Lower leg skin (tissue), 4 donors: ENCODE measurements around the gene SAC3D1. TPM values are rescaled to one million over a fixed set of nuclear protein-coding genes. Genes with fewer than 3 reads are reported as not detected.

ENCODE experiments used
- DNase-seq, 2 donors: peaks; one replicate each; pipeline ENCODE4 v3.0.0-alpha.2; 2019; ENCODE audit warnings: low spot score in 2 of 2
- H3K4me3 ChIP-seq: fragments of 200-600 bp; sonication (generic); 2 replicates; pipeline ENCODE4 v1.5.1; 2017; ENCODE audit warnings: mild to moderate bottlenecking, low read depth; ENCODE audit not compliant: poor library complexity, severe bottlenecking
- POLR2A ChIP-seq, 2 donors: fragments of 450-650 bp; IDR thresholded peaks; one replicate each; pipeline ENCODE4 v1.6.1; 2016 to 2017; ENCODE audit warnings: antibody characterized with exemption in 2 of 2, mild to moderate bottlenecking in 1 of 2, moderate library complexity in 1 of 2
- WGBS, 2 donors: methylation state at CpG; one replicate each; pipeline ENCODE4 v1.1.5; 2018; 5-methylcytosine and 5-hydroxymethylcytosine counted together
- intact Hi-C: fragments of 100-400 bp; cut with DNase I; formaldehyde crosslinking; loops from one replicate; pipeline ENCODE4 v1.15.0; 2023; ENCODE audit warnings: low total_unique reads
- total RNA-seq, 4 donors: library from RNA; depleted of rRNA; stranded (reverse); fragments of >200 nt; gene quantifications; one replicate each; pipeline ENCODE4 v1.1.0, GENCODE V29; 2016
- TF ChIP-seq, protein P1 (sequence below), 3 donors: fragments of 450-650 bp; IDR thresholded peaks; one replicate each; pipeline ENCODE4 v1.5.1; 2016; ENCODE audit warnings: antibody characterized with exemption in 3 of 3, mild to moderate bottlenecking in 3 of 3, moderate library complexity in 2 of 3

Gene SAC3D1
- total RNA-seq, 4 donors from 2014 or later = 11.6 to 15.1 (median 12.9) TPM

DNA sequence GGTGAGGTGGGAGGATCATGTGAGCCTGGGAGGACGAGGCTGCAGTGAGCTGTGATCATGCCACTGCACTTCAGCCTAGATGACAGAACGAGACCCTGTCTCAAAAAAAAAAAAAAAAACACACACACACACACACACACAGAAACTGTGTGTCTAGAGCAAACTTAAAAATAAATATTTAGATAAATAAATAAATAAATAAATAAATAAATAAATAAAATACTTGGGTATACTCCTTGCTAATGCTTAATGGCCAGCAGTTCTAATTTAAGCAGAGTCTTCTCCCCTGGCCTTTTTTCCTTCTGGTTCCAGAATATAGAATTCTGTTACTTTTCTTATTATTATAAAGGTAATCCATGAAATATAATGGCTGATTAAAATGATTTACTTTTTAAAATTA lies 32.1 kb upstream of the SAC3D1 start:
- TF ChIP-seq POLR2A (IDR thresholded peaks at IDR 0.05) = no peak
- TF ChIP-seq, protein P1, sequence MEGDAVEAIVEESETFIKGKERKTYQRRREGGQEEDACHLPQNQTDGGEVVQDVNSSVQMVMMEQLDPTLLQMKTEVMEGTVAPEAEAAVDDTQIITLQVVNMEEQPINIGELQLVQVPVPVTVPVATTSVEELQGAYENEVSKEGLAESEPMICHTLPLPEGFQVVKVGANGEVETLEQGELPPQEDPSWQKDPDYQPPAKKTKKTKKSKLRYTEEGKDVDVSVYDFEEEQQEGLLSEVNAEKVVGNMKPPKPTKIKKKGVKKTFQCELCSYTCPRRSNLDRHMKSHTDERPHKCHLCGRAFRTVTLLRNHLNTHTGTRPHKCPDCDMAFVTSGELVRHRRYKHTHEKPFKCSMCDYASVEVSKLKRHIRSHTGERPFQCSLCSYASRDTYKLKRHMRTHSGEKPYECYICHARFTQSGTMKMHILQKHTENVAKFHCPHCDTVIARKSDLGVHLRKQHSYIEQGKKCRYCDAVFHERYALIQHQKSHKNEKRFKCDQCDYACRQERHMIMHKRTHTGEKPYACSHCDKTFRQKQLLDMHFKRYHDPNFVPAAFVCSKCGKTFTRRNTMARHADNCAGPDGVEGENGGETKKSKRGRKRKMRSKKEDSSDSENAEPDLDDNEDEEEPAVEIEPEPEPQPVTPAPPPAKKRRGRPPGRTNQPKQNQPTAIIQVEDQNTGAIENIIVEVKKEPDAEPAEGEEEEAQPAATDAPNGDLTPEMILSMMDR (IDR thresholded peaks at IDR 0.05) = no peak
- intact Hi-C loops = no loop called here
- DNase-seq = no peak
- WGBS, 2 donors = 85 to 97% methylated on average over 2 of the region's 2 CpGs
- no peak overlapping the region for H3K4me3 ChIP-seq

DNA sequence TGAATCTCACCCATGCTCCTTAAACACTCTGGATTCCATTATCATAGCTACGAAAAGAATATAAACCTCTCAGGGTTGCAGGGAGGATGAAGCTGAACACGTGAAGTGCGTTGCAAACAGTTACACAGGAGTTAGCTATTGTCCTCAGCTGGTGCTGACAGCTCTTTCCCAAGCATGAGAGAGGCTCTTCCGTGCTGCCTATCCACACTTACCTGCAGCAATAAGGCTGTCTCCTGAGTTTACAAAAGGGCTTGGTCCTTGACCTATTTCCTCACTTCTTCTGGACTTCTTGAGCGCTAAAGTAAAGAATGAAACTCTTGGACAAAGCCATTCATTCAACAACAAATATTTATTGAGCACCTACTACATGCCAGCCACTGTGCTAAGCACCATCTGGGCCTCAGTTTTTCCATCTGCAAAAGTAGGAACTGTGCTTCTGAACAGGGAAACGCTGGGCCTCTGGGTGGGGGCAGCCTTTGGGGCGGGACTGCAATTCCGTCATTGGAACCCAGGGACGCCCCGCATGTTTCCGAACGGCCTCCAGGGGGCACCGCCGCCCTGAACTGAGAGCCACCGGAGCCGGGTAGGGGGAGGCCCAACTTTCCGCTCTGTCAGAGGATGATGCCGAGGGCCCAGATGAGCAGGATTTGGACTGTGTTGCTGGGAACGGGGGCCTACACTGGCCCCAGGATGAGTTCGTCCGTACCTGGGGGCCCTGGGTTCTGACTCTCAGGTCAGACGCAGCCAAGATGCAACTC lies 27.7 kb upstream of the SAC3D1 start:
- intact Hi-C loops = loop anchor here (10.0 kb wide), 1 partner anchor 71 kb away; the partner anchor contains the start of genes CDCA5 and ZFPL1
- H3K4me3 ChIP-seq = peak overlapping the region; percentile 61
- DNase-seq = peak; percentile 89 to 99
- no peak for TF ChIP-seq POLR2A (IDR thresholded peaks at IDR 0.05)
- TF ChIP-seq, protein P1 (IDR thresholded peaks at IDR 0.05) = no peak
- 15 to 16% methylated on average over 21 to 22 of the region's 22 CpGs for WGBS, 2 donors

DNA sequence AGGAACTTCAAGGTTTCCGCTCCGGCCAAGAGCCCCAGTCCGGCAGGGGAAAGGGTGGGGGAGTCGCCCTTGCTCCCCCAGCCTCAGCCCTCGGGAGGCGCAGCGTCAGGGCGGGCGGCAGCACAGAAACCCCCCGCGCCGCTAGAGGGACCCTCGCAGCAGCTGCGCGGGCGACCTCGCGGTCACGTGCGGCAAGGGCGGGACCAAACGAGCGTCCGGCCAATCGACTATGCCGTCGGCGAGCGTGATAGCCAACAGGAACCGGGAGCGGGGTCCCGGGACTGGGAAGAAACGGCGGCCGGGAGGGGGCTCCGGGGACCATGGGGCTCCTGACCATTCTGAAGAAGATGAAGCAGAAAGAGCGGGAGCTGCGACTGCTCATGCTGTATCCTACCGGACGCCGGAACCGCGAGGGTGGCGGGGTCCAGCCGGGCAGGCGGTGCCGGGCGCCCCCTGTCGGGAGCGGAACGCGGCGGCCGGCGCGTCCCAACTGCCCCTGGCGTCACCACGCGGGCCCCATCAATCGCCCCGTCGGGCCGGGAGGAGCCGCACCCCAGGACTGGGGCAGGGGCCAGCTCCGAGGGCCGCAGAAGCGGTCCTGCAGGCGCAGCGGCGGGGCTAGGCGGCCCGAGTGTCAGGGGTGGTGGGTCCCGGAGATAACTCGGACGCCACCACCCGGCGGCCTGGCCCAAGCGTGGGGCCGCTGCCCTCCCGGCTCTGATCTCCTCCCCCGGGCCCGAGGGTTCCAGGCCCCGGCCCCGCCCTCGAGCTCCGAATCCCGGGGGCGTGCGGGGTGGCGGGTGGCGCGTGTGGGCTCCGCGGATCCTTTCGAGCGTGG lies 26.9 kb upstream of the SAC3D1 start, which contains the start of gene ARL2:
TSS of gene ARL2 (plus strand) at position 273 of the 838 bp plus-strand sequence. CDS start at position 321, 48 bp downstream.
- intact Hi-C loops = loop anchor here (10.0 kb wide), 1 partner anchor 71 kb away; the partner anchor contains the start of genes CDCA5 and ZFPL1
- peak; percentile 80 to 97 for DNase-seq
- H3K4me3 ChIP-seq = peak within 1 kb of the TSS; percentile 61
- TF ChIP-seq POLR2A (IDR thresholded peaks at IDR 0.05) = no peak
- TF ChIP-seq, protein P1 (IDR thresholded peaks at IDR 0.05) = no peak
- 0 to 1% methylated on average over 10 to 56 of the region's 96 CpGs for WGBS, 2 donors

DNA sequence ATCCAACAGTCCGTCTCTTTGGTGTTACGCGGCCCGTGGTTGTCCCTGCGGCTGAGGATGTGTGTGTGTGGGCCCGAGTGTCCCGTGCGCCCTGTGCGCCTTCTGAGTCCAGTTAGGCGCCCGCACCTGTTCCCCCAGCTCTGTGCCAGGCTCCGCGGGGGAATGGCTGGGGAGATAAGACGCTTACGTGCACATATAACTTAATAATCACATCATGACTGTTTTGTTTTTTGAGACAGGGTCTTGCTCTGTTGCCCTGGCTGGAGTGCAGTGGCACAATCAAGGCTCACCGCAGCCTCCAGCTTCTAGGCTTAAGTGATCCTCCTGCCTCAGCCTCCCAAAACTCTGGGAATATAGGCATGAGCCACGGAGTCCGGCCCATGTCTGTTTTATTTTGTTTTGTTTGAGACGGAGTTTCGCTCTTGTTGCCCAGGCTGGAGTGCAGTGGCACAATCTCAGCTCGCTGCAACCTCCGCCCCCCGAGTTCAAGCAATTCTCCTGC lies 26.2 kb upstream of the SAC3D1 start:
- 35 to 52% methylated on average over 14 to 20 of the region's 23 CpGs for WGBS, 2 donors
- TF ChIP-seq POLR2A (IDR thresholded peaks at IDR 0.05) = no peak
- TF ChIP-seq, protein P1 (IDR thresholded peaks at IDR 0.05) = no peak
- H3K4me3 ChIP-seq = peak overlapping the region; percentile 61
- intact Hi-C loops = loop anchor here (10.0 kb wide), 1 partner anchor 70 kb away; the partner anchor contains the start of genes CDCA5 and ZFPL1
- peak; percentile 17 to 89 for DNase-seq

DNA sequence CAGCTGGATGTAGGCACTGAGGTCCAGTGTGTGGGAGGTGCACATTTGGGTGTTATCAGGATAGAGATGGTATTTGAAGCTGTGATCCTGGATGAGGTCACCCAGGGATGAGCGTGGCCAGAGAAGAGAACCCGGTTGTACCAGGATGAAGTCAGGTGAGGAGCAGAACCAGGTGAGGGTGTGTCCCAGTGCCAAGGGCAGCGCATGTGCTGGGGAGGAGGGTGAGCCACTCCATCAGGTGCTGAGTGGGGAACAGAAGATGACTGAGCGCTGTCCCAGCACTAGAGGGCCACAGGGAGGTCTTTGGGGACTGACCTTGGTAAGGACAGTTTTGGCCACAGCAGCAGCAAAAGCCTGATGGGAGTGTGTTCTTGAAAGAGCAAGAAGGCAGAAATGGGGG lies 24.3 kb upstream of the SAC3D1 start:
- DNase-seq = no peak
- TF ChIP-seq, protein P1 (IDR thresholded peaks at IDR 0.05) = no peak
- TF ChIP-seq POLR2A (IDR thresholded peaks at IDR 0.05) = no peak
- WGBS, 2 donors = 72 to 73% methylated on average over 4 of the region's 4 CpGs
- intact Hi-C loops = loop anchor here (10.0 kb wide), 1 partner anchor 68 kb away; the partner anchor contains the start of genes CDCA5 and ZFPL1
- no peak overlapping the region for H3K4me3 ChIP-seq
